IPS DF 4.7 (cell line): ENCODE data around the gene NPHP1.
"Not testable (repeated sequence)": the region's sequence is repeated elsewhere in the genome, so short reads cannot be mapped to it uniquely, and the experiment has no call there.

ENCODE experiments used
- DNase-seq: peaks from one replicate; pipeline ENCODE4 v3.0.0-alpha.2; 2013; ENCODE audit warnings: low spot score; ENCODE audit errors: extremely low read depth

Gene NPHP1

DNA sequence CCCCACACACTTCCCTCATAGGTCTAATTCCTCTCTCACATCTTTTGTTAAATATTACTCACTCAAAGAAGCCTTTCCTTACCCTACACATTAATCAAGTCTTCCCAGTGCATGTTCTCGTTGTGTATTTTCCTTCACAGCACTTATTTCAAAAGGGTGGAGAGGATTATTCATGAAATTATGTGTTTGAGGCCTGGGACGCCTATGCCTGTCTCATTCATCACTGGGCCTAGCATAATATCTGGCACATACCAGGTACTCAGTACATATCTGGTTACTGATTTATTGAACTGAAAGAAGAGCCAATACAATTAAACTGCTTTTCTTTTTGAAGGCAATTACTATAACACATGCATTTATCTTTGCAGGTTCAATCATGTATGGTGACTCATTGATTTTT lies 74.1 kb downstream of the NPHP1 start:
- no peak for DNase-seq

DNA sequence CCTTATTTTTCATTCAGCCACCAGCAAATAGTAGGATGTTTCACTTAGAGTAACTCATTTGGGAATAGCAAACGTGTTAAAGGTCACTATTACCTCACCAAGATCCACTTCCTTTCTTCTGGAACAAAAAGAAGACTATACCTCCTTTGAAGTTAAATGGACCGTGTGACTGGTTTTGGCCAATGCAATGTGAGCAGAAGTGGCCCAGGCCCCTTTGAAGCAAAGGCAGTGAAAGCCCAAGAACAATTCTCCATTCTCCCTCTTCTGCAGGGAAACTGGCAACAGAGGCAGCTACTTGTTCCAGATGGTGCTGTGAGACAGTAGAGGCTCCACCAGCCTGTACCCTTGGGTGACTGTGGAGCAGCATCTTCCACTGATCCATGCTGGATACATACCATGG lies 77.9 kb downstream of the NPHP1 start:
- DNase-seq: no peak

DNA sequence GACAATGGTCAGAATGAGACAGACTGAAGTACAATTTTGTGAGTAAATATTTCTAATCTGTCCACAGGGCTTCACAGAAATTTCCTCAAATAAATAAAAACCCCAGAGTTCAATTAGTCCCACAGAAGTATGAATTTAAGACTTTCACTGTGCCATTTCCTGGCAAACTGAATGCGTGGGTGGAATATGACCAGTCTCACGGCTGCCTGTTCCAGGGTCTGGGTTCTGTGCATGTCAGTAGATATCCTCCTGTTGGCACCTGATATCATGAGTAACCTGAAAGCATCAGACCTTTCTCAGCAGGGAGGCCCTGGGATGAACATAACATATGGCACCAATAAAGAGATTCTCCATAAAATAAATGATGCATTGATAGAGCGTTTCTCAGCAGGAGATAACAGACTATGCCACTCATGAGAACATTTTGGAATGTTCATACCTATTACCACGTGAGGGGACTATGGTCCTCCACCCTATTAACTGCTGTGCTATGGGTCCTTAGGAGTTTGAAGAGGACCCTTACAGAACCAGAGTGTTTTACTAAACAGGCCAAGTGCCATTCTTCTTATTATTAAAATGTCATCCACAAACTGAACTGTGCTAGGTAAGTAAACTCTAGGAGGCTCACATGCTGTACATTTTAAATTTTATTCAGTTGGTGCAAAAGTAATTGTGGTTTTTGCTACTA lies 78.6 kb downstream of the NPHP1 start:
- no peak for DNase-seq

DNA sequence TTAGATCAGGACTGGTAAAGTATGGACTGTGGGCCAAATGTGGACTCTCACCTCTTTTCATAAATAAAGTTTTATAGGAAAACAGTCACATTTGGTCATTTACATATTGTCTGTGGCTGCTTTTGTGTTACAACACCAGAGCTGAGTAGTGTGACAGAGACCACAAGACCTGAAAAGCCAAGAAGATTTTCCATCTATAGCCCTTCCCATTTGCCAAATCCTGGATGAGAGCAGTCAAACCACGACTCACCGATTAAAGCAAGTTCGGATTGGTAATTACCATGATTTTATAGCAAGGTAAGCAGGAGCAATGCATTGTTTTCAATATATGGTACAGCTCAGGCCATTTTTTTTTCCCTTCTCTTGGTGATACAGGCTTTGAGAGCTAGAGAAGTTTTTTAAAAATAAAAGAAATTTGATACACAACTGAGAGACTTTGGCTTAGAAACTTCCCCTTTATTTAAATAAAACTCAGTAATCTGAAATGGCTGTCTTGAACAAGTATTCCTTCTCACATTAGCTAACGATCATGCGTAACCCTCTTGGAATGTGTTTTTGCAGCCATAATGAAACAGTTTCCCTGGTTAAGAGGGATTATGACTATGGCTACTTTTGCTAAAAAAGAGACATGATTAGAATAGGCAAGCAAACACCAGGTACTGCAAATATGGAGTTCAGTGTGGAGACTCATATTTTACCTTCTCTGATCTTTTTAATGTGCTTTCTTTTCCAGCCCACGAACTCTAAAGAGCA lies 79.7 kb downstream of the NPHP1 start:
- no peak for DNase-seq

DNA sequence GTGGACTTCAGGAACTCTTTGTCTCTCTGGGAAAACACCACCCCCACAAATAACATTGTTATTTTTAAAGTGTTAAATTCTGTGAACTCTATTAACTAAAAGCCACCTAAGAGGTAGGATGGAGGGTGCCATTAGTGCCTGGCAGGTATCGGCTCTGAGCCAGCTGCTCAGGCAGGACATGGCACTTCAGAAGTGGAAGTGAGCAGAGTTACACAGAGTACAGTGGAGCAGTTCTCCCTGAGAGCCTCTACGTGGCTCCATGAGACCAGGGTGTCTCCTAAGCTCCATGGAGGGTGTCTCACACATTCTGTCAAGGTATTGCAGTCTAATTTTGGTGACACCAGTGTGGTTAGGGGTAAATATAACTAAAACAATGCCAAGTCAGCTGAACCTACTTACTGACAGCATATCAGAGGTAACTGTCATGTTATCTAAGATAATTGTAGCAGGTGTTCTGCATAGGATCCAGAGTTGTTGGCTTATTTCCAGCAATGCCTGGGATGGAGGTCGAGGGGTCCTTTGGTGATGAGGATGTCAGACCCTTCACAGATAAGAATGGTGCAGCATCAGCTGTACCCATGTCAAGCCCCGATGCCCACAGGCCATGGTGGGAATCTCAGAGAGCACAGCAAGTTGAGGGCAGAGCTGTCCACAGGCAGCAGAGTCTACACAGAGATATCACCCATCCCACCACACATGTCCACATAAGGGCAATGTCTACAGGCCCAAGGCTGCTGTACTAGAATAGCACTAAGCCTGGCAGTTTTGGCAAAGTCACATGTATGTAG lies 80.6 kb downstream of the NPHP1 start:
- DNase-seq: no peak

DNA sequence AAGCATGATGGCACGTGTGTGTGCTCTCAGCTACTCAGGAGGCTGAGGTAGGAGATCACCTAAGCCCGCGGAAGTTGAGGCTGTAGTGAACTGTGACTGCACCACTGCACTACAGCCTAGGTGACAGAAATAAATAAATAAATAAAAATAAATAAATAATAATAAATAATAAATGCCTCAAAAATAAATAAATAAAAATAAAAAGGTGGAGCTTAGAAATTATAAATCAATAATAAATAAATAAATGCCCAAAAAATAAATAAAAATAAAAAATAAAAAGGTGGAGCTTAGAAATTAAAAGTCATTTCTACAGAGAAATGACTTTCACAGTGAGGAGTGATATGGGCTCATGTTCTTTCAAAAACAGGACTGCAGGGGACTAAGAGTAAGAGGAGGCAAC lies 83.2 kb downstream of the NPHP1 start:
- DNase-seq: no peak

DNA sequence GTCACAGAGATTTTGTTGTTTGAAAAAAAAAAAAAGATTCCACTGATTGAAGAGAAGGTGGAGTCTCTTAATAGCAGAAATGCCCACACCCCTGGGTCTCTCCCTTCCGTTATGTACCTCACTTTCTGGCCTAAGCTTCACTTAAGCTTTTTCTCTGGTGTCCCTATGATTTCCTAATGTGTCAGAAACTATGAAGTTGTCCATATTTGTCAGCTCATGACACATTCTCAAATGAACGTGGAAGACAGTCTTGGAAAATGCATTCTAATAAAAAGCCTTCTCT lies 83.8 kb downstream of the NPHP1 start:
- DNase-seq: no peak

DNA sequence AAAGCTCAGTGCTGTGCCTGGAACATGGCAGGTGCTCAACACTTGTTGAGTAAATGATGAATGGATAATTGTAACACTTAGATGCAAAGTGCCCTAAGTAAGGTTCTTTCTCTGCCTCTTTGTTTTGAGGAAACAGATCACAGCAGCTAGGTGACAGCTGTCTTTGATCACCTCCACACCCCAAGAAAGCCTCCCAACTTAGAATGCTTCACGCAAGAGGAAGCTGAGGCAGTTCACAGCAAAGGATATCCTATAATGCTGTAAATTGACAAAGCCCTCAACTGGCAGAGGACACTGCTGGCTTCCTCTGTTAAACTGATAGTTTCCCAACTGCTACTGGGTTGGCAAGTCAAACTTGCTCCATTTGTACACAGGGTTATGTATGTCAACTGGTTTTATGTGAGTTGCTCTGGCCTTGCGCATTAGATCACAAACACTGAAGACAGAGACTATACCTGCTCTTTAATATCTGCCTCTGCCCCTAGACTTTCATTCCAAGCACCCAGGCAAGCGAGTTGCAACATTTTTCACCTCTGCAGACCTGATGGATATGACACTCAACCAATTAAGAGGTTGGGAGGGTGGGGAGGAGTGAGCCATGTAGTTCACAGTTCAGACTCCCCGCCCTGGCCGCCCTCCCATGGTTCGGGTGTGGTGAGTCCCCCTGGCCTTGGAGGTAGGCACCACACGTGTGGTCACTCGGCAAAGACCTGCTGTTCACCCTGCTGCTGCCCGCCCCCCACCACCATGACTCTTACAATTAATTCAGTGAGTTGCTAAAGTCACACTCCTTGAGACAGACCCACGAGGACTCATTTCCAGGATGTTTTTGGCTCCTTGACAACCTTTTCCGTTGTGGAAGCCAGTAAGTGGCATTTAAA lies 84.4 kb downstream of the NPHP1 start:
- no peak for DNase-seq

DNA sequence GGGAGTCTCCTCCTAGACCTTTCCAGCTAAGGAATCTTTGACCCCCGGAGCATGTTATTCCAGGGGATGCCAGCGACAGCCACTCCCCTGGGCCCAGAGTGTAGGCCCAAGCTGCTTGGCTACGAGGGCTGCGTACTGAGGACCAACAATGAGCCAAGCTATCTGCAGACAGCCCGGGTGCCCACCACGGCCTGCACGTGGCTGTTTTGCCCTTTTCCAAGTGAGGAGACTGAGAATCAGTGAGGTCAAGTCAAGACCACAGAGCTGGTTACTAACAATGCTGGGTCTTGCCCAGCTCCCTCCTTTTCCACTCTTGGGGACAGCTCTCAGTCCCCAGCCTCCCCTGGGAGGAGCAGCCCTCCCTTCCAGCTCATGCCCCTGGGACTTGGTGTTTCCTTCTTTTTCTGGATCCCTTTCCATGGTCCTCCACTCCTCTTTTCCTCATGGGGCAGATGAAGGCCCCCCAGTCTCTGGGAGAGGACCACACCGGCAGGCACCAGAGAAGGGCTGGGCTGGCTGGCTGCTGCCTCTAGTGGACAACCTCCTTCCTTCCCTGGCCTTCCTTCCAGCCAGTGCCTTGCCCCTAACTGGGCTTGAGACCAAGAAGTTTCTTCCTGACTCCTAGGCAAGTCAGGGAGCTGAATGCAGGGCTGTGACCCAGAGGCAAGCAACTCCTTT lies 88.6 kb downstream of the NPHP1 start:
- DNase-seq: no peak

DNA sequence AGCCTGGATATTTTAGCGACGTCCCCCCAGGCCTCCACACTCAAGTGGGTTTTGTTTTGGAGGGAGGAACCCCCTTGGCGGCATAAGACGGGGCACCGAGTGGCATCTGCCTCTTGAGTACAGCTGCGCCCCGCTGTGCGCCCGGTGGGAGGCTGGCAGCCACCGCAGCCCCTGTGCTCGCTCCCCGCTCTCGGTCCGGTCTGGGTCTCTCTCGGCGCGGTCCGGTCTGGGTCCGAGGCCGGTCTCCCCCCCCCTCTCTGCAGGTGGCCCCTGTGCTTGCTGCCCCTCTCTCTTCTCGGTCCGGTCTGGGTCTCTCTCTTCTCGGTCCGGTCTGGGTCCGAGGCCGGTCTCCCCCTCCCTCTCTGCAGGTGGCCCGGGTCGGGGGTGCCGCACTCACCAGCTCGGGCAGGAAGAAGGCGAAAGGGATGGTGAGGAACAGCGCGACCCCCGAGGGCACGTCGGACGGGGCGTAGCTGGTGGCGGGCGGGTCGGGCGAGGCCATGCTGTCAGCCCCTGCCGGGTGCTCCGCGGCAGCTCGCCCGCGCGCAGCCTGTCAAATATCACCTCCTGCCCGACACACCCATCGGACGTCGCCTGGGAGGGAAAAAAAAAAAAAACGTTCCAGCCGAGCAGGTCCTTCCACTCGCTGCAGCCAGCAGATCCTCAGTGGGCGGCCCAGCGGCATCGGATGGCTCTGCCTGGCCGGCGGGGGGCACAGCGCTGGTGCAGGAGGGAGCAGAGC lies 89.4 kb downstream of the NPHP1 start, which contains the start of gene MALL:
TSS of gene MALL (minus strand) at position 532 of the 742 bp plus-strand sequence. CDS start at position 502, 30 bp downstream.
- no peak for DNase-seq

DNA sequence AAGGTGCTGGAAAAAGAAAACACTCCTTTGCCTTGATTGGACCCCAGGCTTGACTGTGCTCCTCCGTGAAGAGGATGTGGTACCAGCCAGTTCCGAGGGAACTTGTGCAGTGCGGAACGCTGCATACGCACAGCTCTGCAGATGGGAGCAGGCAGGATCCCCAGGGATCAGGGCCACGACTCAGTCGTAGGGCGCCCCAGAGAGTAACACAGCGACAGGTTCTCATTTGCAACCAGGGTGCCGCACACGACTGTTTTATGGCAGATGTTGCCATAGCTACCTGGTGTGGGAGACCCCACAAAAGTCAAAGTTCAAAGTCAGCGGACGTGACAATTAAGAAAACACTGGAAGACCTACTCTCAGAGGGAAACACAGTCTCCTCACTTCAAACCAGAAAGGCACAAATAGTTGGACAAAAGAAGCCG lies 90.0 kb downstream of the NPHP1 start:
- no peak for DNase-seq

DNA sequence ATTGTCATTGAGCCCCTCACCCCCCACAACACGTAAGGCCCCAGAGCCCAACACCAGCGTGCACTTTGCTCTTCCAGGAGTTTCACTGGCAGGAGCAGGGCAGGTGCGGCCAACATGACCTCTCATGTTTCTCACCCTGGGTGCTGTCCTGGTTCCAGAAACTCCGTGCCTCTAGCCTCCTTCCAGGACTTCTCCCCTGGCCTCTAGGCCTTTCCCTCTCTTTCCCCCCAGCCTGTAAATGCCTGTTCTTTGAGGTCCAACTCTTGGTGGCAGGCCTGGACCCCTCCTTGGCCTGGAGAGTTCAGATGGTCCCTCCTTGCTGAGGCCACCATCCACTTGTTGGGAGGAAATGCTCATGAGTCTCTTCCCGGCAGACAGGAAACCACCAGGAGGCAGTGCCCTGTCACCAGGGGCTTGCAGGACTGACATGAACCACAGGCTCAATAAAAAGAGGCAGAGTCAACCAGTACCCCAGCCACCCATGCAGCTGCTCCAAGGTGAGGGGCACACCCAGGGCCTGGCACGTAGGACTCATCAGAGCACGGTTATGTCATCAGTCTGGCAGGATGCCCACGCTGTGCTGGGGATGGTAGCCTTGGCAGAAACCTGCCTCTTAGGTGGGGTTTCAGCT lies 90.7 kb downstream of the NPHP1 start:
- DNase-seq: no peak

DNA sequence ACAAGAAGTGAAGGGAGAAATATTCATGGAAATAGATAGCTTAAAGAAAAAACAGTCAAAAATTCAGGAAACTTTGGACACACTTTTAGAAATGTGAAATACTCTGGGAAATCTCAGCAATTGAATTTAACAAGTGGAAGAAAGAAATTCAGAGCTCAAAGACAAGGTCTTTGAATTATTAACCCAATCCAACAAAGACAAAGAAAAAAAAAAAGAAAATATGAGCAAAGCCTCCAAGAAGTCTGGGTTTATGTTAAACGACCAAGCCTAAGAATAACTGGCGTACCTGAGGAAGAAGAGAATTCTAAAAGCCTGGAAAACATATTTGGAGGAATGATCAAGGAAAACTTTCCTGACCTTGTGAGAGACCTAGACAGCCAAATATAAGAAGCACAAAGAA lies 96.5 kb downstream of the NPHP1 start:
- not testable (repeated sequence) for DNase-seq

DNA sequence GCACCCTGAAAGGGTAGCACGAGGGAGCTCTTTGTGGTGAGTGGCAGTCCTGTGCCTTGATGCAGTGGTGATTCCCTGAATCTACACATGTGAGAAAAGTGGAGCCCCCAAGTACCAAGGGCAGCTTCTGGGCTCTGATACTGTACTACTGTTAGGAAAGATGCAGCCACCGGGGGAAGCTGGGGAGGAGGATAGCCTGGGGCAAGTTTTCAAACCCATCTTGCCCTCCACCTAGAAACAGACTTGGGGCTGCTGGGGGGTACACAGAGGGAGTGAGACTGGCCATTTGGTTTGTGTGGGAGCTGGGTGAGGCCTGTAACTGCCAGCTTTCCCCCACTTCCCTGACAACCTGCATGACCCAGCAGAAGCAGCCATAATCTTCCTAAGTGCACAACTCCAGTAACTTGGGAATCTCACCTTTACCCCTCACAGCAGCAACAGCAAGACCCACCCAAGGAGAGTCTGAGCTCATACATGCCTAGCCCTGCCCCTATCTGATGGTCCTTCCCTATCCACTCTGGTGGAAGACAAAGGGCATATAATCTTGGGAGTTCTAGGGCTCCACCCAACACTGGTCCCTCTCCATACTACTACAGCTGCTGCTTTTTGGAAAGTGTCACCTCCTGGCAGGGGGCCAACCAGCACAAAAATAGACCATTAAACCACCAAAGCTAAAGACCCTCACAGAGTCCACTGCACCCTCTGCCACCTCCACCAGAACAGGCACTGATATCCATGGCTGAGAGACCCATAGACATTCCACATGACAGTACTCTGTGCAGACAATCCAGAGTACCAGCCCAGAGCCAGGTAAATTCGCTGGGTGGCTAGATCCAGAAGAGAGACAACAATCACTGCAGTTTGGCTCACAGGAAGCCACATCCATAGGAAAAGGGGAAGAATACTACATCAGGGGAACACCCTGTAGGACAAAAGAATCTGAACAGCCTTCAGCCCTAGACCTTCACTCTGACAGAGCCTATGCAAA lies 97.4 kb downstream of the NPHP1 start:
- DNase-seq: no peak

DNA sequence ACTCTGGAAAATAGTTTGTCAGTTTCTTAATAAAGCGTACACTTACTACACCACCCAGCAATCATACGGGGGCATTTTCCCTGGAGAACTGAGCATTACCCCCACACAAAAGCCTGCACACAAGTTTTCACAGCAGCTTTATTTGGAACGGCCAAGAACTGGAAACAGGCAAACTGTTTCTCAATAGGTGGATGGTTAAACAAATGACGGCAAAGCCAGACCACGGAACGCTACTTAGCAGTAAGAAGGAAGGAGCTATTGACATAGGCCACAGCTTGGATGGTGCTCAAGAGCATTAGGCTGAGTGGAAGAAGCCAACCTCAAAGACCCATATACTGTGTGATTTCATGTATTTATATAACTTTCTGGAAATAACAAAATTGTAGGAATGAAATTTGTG lies 98.2 kb downstream of the NPHP1 start:
- no peak for DNase-seq

DNA sequence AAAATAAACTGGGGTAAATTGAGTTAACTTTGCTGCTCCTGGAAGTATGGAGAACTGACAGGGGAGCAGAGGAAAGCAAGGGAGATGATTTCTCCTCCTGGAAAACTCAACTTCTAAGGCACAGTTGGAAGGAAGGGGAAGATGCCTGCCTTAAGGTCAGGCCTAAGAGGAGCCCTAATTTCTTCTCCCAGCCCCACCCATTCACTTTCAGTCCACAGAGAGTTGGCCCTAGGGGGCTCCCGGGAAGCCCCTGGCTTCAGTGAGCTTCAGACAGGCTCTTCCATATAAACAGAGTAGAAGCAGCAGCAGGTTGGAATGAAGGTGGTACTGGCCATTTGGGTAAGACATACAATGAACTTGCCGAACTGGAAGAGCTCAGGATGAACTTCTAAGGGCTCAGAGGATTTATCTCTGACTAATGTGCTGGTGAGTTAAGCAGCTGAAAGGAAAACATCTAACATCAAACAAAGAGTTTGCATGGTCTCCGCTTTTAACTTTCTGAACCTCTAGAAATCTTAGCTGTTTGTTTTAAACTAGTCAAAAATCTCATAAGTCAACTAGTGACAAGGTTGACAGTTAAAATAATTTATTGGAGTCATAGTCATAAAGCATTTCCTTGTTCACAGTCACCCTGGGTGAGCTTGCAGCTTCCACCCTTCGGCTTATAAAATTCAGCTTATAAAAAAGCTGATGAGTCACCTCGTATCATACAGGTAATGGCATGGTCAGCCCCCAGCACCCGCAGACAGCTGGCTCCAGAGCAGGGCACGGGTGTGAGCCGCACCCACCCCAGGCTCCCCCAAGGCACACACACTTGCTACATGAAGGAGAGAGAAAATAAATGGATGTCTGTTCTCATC lies 99.0 kb downstream of the NPHP1 start:
- DNase-seq: no peak

DNA sequence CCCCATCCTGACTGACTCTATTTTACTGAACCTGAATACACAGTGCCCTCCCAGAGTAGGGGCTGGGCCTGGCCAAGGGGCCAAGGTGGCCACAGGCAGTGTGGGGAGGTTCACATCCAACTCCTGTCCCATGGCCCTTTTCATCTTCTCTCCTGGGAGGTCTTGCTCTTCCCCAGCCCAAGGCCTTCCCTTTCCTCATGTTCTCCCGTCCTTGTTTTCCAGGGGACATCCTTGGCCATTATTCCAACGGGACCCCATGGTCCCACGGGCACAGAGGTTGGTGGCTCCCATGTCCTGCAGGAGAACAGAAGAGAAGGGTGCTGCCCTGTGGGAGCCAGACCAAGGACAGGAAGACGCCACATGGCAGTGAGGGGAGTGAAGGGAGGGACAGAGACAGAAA lies 99.6 kb downstream of the NPHP1 start:
- DNase-seq: no peak
